ENCODE data around the gene ALG14.
"Not testable (repeated sequence)": the region's sequence is repeated elsewhere in the genome, so short reads cannot be mapped to it uniquely, and the experiment has no call there.

ALG14 gene

GRCh38 chr1:95041491-95042165 lies 31.1 kb downstream of the ALG14 start:
- DNase-seq, result peak in 1 of 6 experiments; percentile 4

- no peak for DNase-seq
These were observed 32.7 kb downstream of the ALG14 start for GRCh38 chr1:95040032-95040525.

- DNase-seq, result no peak
These were observed 33.3 kb downstream of the ALG14 start for GRCh38 chr1:95039360-95040031.

GRCh38 chr1:95035536-95035935 lies 37.2 kb downstream of the ALG14 start:
- no peak for DNase-seq

- no peak for DNase-seq
These were observed 38.2 kb downstream of the ALG14 start for GRCh38 chr1:95034506-95034905.

GRCh38 chr1:95033843-95034242 lies 38.9 kb downstream of the ALG14 start:
- DNase-seq, result no peak

- no peak for DNase-seq
These were observed 43.2 kb downstream of the ALG14 start for GRCh38 chr1:95029532-95029931.

GRCh38 chr1:95028954-95029353 lies 43.8 kb downstream of the ALG14 start:
- DNase-seq, result no peak

GRCh38 chr1:95027046-95027445 lies 45.7 kb downstream of the ALG14 start:
- no peak for DNase-seq

GRCh38 chr1:95023399-95024043 lies 49.2 kb downstream of the ALG14 start:
- no peak for DNase-seq

- no peak for DNase-seq
These were observed 50.2 kb downstream of the ALG14 start for GRCh38 chr1:95022644-95022926.

GRCh38 chr1:95021805-95022643 lies 50.7 kb downstream of the ALG14 start:
- DNase-seq, result no peak

- DNase-seq, result no peak
These were observed 51.6 kb downstream of the ALG14 start for GRCh38 chr1:95021119-95021518.

- not testable (repeated sequence) for DNase-seq
These were observed 53.3 kb downstream of the ALG14 start for GRCh38 chr1:95019466-95019865.

- no peak for DNase-seq
These were observed 54.0 kb downstream of the ALG14 start for GRCh38 chr1:95018602-95019369.

GRCh38 chr1:95017775-95018174 lies 55.0 kb downstream of the ALG14 start:
- DNase-seq, result no peak

GRCh38 chr1:95015076-95015475 lies 57.7 kb downstream of the ALG14 start:
- no peak for DNase-seq

- DNase-seq, result no peak
These were observed 58.7 kb downstream of the ALG14 start for GRCh38 chr1:95013950-95014574.

- no peak for DNase-seq
These were observed 60.4 kb downstream of the ALG14 start for GRCh38 chr1:95012389-95012788.

GRCh38 chr1:95010158-95010557 lies 62.6 kb downstream of the ALG14 start:
- DNase-seq, result no peak

GRCh38 chr1:95007687-95008086 lies 65.1 kb downstream of the ALG14 start:
- no peak for DNase-seq

GRCh38 chr1:95006681-95007080 lies 66.1 kb downstream of the ALG14 start:
- DNase-seq, result no peak
